ENCODE measurements around the gene MAGEB16. TPM values are rescaled to one million over a fixed set of nuclear protein-coding genes. Genes with fewer than 3 reads are reported as not detected.

Gene MAGEB16
- total RNA-seq, result not detected in 2 replicates

GRCh38 chrX:35798042-35798441, at the start of gene MAGEB16:
Gene MAGEB16, plus strand, starts transcription at chrX:35798342. Its CDS starts 3,855 bp downstream, at chrX:35802197.

Other genes starting within 250 kb of the MAGEB16 start
- not detected in 2 replicates for gene CFAP47, start 121.4 kb downstream of the MAGEB16 start, total RNA-seq